Measurements from ENCODE around the gene FRMD4A. TPM values are rescaled to one million over a fixed set of nuclear protein-coding genes. Genes with fewer than 3 reads are reported as not detected.
"Not testable (repeated sequence)": the region's sequence is repeated elsewhere in the genome, so short reads cannot be mapped to it uniquely, and the experiment has no call there.

The FRMD4A gene
- total RNA-seq, 1 experiment from 2014 or later, result 7.1 TPM

DNA sequence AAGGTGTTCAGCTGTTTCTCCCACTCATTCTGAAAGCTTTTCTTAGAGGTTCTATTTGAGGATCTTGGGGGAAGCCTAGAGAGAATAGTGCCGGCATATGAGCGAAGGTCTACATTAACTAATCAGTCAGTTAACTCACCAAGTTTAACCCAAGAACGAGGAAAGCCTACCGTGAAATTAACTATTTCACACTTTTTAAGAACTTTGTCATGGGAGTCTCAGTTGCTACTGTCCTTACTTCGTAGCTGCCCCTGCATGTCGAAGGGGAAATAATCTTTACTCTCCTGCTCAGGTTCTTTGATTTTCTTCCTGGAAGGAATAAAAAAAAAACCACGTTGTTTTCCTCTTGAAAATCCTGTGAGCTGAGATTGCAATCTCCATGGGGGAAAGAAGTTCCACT is 115.1 kb downstream of the FRMD4A start:
- Histone ChIP-seq H3K27me3 (ENCODE audit: low read length) (no peaks in the 10 kb centered on the region), H3K9me2 (replicated peaks; ENCODE audit: low read length) (no peaks in the 10 kb centered on the region), H4K20me1 (ENCODE audit: low read length) (no peaks in the 10 kb centered on the region), H3K79me2 (ENCODE audit: low read length) (no peaks in the 10 kb centered on the region), H3K4me1 (ENCODE audit: insufficient read depth, low read length) (no peaks in the 10 kb centered on the region), H3K9ac (ENCODE audit: low read length) (no peak overlapping the region), H3K4me3 (ENCODE audit: low read length) (no peak overlapping the region), H3K4me2 (ENCODE audit: low read length) (no peak overlapping the region), H3K9me3 (ENCODE audit: low read length) (no peaks in the 10 kb centered on the region), H3K27ac (ENCODE audit: low read length) (no peak overlapping the region), H3K36me3 (ENCODE audit: low read depth, low read length) (no peaks in the 10 kb centered on the region), H2AFZ (ENCODE audit: low read length) (no peak overlapping the region), H3F3A (ENCODE audit: low read length, unreplicated experiment) (no peaks in the 10 kb centered on the region)
- POLR2A ChIA-PET (ENCODE audit: unreplicated experiment), result no interaction called here
- DNase-seq, result no peak
- intact Hi-C loops (cut with micrococcal nuclease), result no loop called here
- no peak for ATAC-seq
- CTCF ChIA-PET, result no interaction called here
- TF ChIP-seq EZH2phosphoT487 (IDR thresholded peaks at IDR 0.05; ENCODE audit: borderline replicate concordance, low read length), result no peak
- TF ChIP-seq EZH2 (IDR thresholded peaks at IDR 0.05; ENCODE audit: low read length, unreplicated experiment), result no peak
- TF ChIP-seq, protein P1, sequence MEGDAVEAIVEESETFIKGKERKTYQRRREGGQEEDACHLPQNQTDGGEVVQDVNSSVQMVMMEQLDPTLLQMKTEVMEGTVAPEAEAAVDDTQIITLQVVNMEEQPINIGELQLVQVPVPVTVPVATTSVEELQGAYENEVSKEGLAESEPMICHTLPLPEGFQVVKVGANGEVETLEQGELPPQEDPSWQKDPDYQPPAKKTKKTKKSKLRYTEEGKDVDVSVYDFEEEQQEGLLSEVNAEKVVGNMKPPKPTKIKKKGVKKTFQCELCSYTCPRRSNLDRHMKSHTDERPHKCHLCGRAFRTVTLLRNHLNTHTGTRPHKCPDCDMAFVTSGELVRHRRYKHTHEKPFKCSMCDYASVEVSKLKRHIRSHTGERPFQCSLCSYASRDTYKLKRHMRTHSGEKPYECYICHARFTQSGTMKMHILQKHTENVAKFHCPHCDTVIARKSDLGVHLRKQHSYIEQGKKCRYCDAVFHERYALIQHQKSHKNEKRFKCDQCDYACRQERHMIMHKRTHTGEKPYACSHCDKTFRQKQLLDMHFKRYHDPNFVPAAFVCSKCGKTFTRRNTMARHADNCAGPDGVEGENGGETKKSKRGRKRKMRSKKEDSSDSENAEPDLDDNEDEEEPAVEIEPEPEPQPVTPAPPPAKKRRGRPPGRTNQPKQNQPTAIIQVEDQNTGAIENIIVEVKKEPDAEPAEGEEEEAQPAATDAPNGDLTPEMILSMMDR (conservative IDR thresholded peaks at IDR 0.05; ENCODE audit: low read depth, low read length), result no peak
- BruUV-seq (replicated peaks), result no TSS peak

DNA sequence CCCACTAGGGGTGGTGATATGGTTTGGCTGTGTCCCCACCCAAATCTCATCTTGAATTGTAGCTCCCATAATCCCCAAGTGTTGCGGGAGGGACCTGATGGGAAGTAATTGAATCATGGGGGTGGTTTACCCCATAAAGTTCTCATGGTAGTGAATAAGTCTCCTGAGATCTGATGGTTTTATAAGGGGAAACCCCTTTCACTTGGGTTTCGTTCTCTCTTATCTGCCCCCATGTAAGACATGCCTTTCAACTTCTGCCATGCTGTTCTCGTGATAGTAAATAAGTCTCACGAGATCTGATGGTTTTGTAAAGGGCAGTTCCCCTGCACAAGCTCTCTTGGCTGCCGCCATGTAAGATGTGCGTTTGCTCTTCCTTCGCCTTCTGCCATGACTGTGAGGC is 117.0 kb downstream of the FRMD4A start:
- DNase-seq; ATAC-seq; H3K9me3 ChIP-seq (ENCODE audit: low read length); H4K20me1 ChIP-seq (ENCODE audit: low read length); H3F3A ChIP-seq (ENCODE audit: low read length, unreplicated experiment); H3K4me3 ChIP-seq (ENCODE audit: low read length); intact Hi-C loops (cut with micrococcal nuclease); H3K4me2 ChIP-seq (ENCODE audit: low read length); H3K27me3 ChIP-seq (ENCODE audit: low read length); POLR2A ChIA-PET (ENCODE audit: unreplicated experiment); H2AFZ ChIP-seq (ENCODE audit: low read length); H3K27ac ChIP-seq (ENCODE audit: low read length); H3K36me3 ChIP-seq (ENCODE audit: low read depth, low read length); CTCF ChIA-PET; H3K9me2 ChIP-seq (replicated peaks; ENCODE audit: low read length); BruUV-seq (replicated peaks); H3K4me1 ChIP-seq (ENCODE audit: insufficient read depth, low read length); H3K79me2 ChIP-seq (ENCODE audit: low read length); H3K9ac ChIP-seq (ENCODE audit: low read length): not testable (repeated sequence)

DNA sequence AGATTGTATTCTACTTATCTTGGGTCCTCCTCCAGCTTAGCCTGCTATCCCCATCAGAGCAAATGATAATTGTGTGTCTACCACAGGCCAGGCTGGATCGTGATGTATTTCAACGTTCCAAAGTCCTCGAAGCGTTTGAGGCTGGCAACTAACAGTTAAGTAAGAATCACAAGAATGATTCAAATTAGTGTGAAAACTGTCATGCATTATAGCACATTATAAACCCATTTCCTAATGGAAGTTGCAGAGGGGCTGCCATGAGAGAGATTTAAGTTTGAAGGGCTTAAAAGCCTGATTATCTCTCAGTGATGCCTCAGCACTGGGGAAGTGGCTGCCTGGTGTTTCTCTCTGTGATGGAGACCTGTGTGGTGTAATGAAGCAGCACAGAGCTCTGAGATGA is 119.1 kb downstream of the FRMD4A start:
- H3K4me2 ChIP-seq (ENCODE audit: low read length), result no peak overlapping the region
- no peaks in the 10 kb centered on the region for H4K20me1 ChIP-seq (ENCODE audit: low read length)
- H3K4me3 ChIP-seq (ENCODE audit: low read length), result no peak overlapping the region
- H3K9me3 ChIP-seq (ENCODE audit: low read length), result no peaks in the 10 kb centered on the region
- DNase-seq, result no peak
- no peaks in the 10 kb centered on the region for H3K36me3 ChIP-seq (ENCODE audit: low read depth, low read length)
- no peaks in the 10 kb centered on the region for H3F3A ChIP-seq (ENCODE audit: low read length, unreplicated experiment)
- no peaks in the 10 kb centered on the region for H3K4me1 ChIP-seq (ENCODE audit: insufficient read depth, low read length)
- intact Hi-C loops (cut with micrococcal nuclease), result no loop called here
- TF ChIP-seq EZH2phosphoT487 (IDR thresholded peaks at IDR 0.05; ENCODE audit: borderline replicate concordance, low read length) (no peak), EZH2 (IDR thresholded peaks at IDR 0.05; ENCODE audit: low read length, unreplicated experiment) (no peak)
- TF ChIP-seq, protein P1 (conservative IDR thresholded peaks at IDR 0.05; ENCODE audit: low read depth, low read length), result no peak
- CTCF ChIA-PET, result no interaction called here
- BruUV-seq (replicated peaks), result no TSS peak
- no peak overlapping the region for H2AFZ ChIP-seq (ENCODE audit: low read length)
- no peak overlapping the region for H3K27ac ChIP-seq (ENCODE audit: low read length)
- no peak overlapping the region for H3K9ac ChIP-seq (ENCODE audit: low read length)
- no peaks in the 10 kb centered on the region for H3K27me3 ChIP-seq (ENCODE audit: low read length)
- POLR2A ChIA-PET (ENCODE audit: unreplicated experiment), result no interaction called here
- H3K79me2 ChIP-seq (ENCODE audit: low read length), result no peaks in the 10 kb centered on the region
- ATAC-seq, result no peak
- H3K9me2 ChIP-seq (replicated peaks; ENCODE audit: low read length), result no peaks in the 10 kb centered on the region
